ENCODE results near the gene NDC1. TPM values are rescaled to one million over a fixed set of nuclear protein-coding genes. Genes with fewer than 3 reads are reported as not detected.
"Not testable (repeated sequence)": the region's sequence is repeated elsewhere in the genome, so short reads cannot be mapped to it uniquely, and the experiment has no call there.

The NDC1 gene
- total RNA-seq, 2 donors from 2014 or later: 17.3 to 39.4 TPM

GRCh38 chr1:53822931-53823330, 15.2 kb downstream of the NDC1 start:
- DNase-seq: no peak
- H3K9me3 ChIP-seq: no peaks in the 10 kb centered on the region
- no peak overlapping the region for H3K4me3 ChIP-seq
- no peaks in the 10 kb centered on the region for H3K4me1 ChIP-seq
- H3K36me3 ChIP-seq: no peaks in the 10 kb centered on the region
- TF ChIP-seq CTCF (IDR thresholded peaks at IDR 0.05): no peak
- no peak overlapping the region for H3K9ac ChIP-seq (ENCODE audit: low read depth in 2 of 2, low read length in 2 of 2)
- intact Hi-C loops (cut with DNase I): no loop called here
- H3K27ac ChIP-seq: no peak overlapping the region
- H3K27me3 ChIP-seq: no peaks in the 10 kb centered on the region

GRCh38 chr1:53821380-53821779, 16.7 kb downstream of the NDC1 start:
- no peaks in the 10 kb centered on the region for H3K27me3 ChIP-seq
- H3K27ac ChIP-seq: no peak overlapping the region
- H3K4me3 ChIP-seq: no peak overlapping the region
- DNase-seq: no peak
- no peaks in the 10 kb centered on the region for H3K36me3 ChIP-seq
- H3K9ac ChIP-seq (ENCODE audit: low read depth in 2 of 2, low read length in 2 of 2): no peak overlapping the region
- H3K9me3 ChIP-seq: no peaks in the 10 kb centered on the region
- TF ChIP-seq CTCF (IDR thresholded peaks at IDR 0.05): no peak
- no peaks in the 10 kb centered on the region for H3K4me1 ChIP-seq
- intact Hi-C loops (cut with DNase I): no loop called here

- Histone ChIP-seq H3K9me3 (no peaks in the 10 kb centered on the region), H3K27me3 (no peaks in the 10 kb centered on the region), H3K4me1 (no peaks in the 10 kb centered on the region), H3K9ac (ENCODE audit: low read depth in 2 of 2, low read length in 2 of 2) (no peak overlapping the region), H3K27ac (no peak overlapping the region), H3K36me3 (no peaks in the 10 kb centered on the region), H3K4me3 (no peak overlapping the region)
- intact Hi-C loops (cut with DNase I): no loop called here
- TF ChIP-seq CTCF (IDR thresholded peaks at IDR 0.05): no peak
- DNase-seq: no peak
Measured at GRCh38 chr1:53819387-53819786, 18.7 kb downstream of the NDC1 start.

GRCh38 chr1:53816584-53816983, 21.5 kb downstream of the NDC1 start:
- H3K27ac ChIP-seq; H3K4me3 ChIP-seq; H3K27me3 ChIP-seq; H3K4me1 ChIP-seq; H3K36me3 ChIP-seq; intact Hi-C loops (cut with DNase I); H3K9ac ChIP-seq (ENCODE audit: low read depth in 2 of 2, low read length in 2 of 2); DNase-seq; H3K9me3 ChIP-seq: not testable (repeated sequence)

GRCh38 chr1:53815484-53815883, 22.6 kb downstream of the NDC1 start:
- H3K4me1 ChIP-seq; H3K9ac ChIP-seq (ENCODE audit: low read depth in 2 of 2, low read length in 2 of 2); intact Hi-C loops (cut with DNase I); H3K9me3 ChIP-seq; H3K4me3 ChIP-seq; H3K27ac ChIP-seq; DNase-seq; H3K27me3 ChIP-seq; H3K36me3 ChIP-seq: not testable (repeated sequence)

- Histone ChIP-seq H3K36me3 (no peaks in the 10 kb centered on the region), H3K9me3 (no peaks in the 10 kb centered on the region), H3K27ac (no peak overlapping the region), H3K4me3 (no peak overlapping the region), H3K4me1 (no peaks in the 10 kb centered on the region), H3K9ac (ENCODE audit: low read depth in 2 of 2, low read length in 2 of 2) (no peak overlapping the region), H3K27me3 (no peaks in the 10 kb centered on the region)
- no peak for DNase-seq
- TF ChIP-seq CTCF (IDR thresholded peaks at IDR 0.05): no peak
- intact Hi-C loops (cut with DNase I): no loop called here
Measured at GRCh38 chr1:53811414-53811851, 26.7 kb downstream of the NDC1 start.

- H3K36me3 ChIP-seq: no peaks in the 10 kb centered on the region
- no peaks in the 10 kb centered on the region for H3K27me3 ChIP-seq
- H3K27ac ChIP-seq: no peak overlapping the region
- no peak for DNase-seq
- intact Hi-C loops (cut with DNase I): no loop called here
- H3K4me3 ChIP-seq: no peak overlapping the region
- H3K9me3 ChIP-seq: no peaks in the 10 kb centered on the region
- no peak for TF ChIP-seq CTCF (IDR thresholded peaks at IDR 0.05)
- H3K9ac ChIP-seq (ENCODE audit: low read depth in 2 of 2, low read length in 2 of 2): no peak overlapping the region
- no peaks in the 10 kb centered on the region for H3K4me1 ChIP-seq
Measured at GRCh38 chr1:53810497-53810896, 27.6 kb downstream of the NDC1 start.

All from colonic mucosa (tissue), 4 donors.